SK-N-MC (cell line): ENCODE results near the gene PACS1.

ENCODE experiments used
- EZH2 ChIP-seq: fragments of 200-600 bp; sonication (generic); IDR thresholded peaks from one replicate; pipeline ENCODE4 v1.6.1; 2017; ENCODE audit warnings: antibody characterized with exemption
- FOXP2 ChIP-seq: optimal IDR thresholded peaks from 2 replicates; pipeline ENCODE3; 2011; ENCODE audit warnings: mild to moderate bottlenecking, moderate library complexity; ENCODE audit not compliant: insufficient read depth; ENCODE audit errors: extremely low read length, control extremely low read depth
- POLR2AphosphoS5 ChIP-seq: IDR thresholded peaks from 2 replicates; pipeline ENCODE4 v1.6.1; 2012; ENCODE audit warnings: mild to moderate bottlenecking, low read depth, low read length, borderline replicate concordance

GRCh38 chr11:66291706-66292542 is 221.9 kb downstream of the PACS1 start, which contains the start of gene TMEM151A:
- no peak for TF ChIP-seq EZH2
- no peak for TF ChIP-seq POLR2AphosphoS5
- no peak for TF ChIP-seq FOXP2
